Fibroblast of mammary gland (primary cell): ENCODE measurements around the gene SYP.

ENCODE experiments used
- DNase-seq: peaks from one replicate; pipeline ENCODE4 v3.0.0-alpha.2; 2010; ENCODE audit warnings: low read depth
- H3K4me3 ChIP-seq: 2 replicates; pipeline ENCODE4 v1.5.1; 2011; ENCODE audit warnings: low read depth, mild to moderate bottlenecking, low read length, moderate library complexity; ENCODE audit not compliant: control insufficient read depth
- CTCF ChIP-seq: conservative IDR thresholded peaks from 2 replicates; pipeline ENCODE4 v1.5.1; 2011; ENCODE audit warnings: low read depth, low read length, inconsistent platforms; ENCODE audit not compliant: control insufficient read depth, insufficient read depth

The SYP gene

GRCh38 chrX:49197543-49198087 lies 2.4 kb downstream of the SYP start:
- no peak overlapping the region for H3K4me3 ChIP-seq
- no peak for DNase-seq
- TF ChIP-seq CTCF, result no peak

- no peak for DNase-seq
- no peak for TF ChIP-seq CTCF
- no peak overlapping the region for H3K4me3 ChIP-seq
Observed at GRCh38 chrX:49193542-49193964, 6.4 kb downstream of the SYP start.

GRCh38 chrX:49192722-49193328 lies 7.2 kb downstream of the SYP start:
- peak; percentile 45 for DNase-seq
- TF ChIP-seq CTCF, result peak; percentile 61
- H3K4me3 ChIP-seq, result no peak overlapping the region

- DNase-seq, result no peak
- peak overlapping the region; percentile 69 for H3K4me3 ChIP-seq
- no peak for TF ChIP-seq CTCF
Observed at GRCh38 chrX:49191574-49192011, 8.4 kb downstream of the SYP start.

GRCh38 chrX:49190821-49191573 lies 9.0 kb downstream of the SYP start:
- TF ChIP-seq CTCF, result no peak
- peak; percentile 99 for DNase-seq
- H3K4me3 ChIP-seq, result peak overlapping the region; percentile 69

GRCh38 chrX:49189606-49190005 lies 10.4 kb downstream of the SYP start:
- H3K4me3 ChIP-seq, result peak overlapping the region; percentile 27

More at GRCh38 chrX:49189606-49190005, 10.4 kb downstream of the SYP start:
- TF ChIP-seq CTCF, result no peak
- no peak for DNase-seq
